HG03521 (cell line): ENCODE results near the gene ACSS1.

Experiments
- ATAC-seq: cut with Tn5 transposase; IDR thresholded peaks from one replicate; pipeline ENCODE4 v1.9.1; 2021; ENCODE audit warnings: mild to moderate bottlenecking, moderate library complexity; ENCODE audit not compliant: unreplicated experiment

The ACSS1 gene

GRCh38 chr20:25033265-25033923 lies 24.5 kb downstream of the ACSS1 start:
- ATAC-seq: no peak

GRCh38 chr20:25032478-25033264 lies 25.3 kb downstream of the ACSS1 start:
- ATAC-seq: no peak

DNA sequence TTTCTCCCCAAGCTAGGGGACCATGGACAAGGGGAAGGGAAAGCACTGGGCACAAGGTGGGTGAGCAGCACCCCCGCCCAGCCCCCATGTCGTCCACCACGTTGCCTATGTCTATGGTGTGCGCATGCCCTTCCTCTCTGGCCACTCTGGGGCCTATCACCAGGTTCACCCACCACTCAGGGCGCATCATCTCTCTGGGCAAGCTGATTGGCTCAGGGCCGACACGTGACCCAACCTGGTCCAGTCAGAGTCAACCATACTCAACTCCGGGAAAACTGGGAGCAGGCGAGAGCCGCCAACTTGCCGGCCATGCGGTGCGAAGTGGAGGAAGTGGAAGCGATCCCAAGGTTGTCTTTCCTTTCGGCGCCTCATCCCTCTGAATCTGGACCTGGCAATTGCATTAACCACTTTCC lies 25.9 kb downstream of the ACSS1 start:
- ATAC-seq: no peak

DNA sequence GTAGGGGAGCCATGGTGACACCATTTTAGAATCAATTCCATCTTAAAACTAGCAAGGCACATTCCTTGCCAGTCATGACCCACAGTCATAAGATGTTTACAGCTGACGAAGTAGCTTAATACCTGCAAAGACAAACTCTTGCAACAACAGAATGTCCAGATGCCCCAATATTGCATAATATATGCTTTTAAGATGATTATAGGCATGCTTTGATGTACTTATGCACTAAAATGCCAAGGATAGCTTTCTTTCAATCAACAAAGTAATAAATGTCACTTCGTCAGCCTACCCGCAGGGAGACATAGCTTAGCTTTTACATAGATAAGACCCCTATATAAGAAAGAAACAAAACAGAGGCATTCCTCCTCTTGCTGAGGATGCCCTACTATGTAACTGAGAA lies 26.7 kb downstream of the ACSS1 start:
- ATAC-seq: no peak

- no peak for ATAC-seq
These were observed 27.2 kb downstream of the ACSS1 start for GRCh38 chr20:25030649-25031207.

DNA sequence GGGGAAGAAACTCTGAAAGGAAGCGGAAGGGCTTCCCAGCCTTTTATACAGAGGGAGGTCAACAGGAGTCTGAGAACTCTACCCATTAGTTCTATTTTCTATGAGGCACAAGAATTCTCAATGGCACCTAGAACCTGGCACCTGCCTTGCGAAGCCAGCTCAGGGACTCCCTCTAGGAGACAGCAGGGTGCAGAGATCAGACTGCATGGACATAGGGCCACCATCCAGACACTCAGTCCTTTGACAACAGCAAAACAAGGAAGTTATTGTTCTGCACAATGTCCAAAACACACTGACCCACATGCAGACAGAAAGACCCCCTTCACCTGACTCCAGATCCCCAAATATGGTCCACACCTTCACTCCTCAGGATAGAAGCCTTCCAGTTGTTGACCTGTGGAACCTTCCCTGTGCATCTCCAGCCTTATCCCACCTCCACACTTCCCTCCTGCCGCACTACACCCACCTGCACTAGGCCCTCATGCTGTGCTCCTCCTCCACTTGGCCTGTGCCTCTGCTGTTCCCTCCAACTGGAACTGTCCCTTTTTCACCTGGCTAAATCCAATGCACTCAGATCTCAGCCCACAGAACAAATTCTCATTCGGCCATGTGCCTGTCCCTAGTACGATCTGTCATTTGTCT lies 27.8 kb downstream of the ACSS1 start:
- no peak for ATAC-seq

GRCh38 chr20:25025986-25026605 lies 31.8 kb downstream of the ACSS1 start:
- ATAC-seq: no peak

- ATAC-seq: no peak
These were observed 32.7 kb downstream of the ACSS1 start for GRCh38 chr20:25025091-25025861.

DNA sequence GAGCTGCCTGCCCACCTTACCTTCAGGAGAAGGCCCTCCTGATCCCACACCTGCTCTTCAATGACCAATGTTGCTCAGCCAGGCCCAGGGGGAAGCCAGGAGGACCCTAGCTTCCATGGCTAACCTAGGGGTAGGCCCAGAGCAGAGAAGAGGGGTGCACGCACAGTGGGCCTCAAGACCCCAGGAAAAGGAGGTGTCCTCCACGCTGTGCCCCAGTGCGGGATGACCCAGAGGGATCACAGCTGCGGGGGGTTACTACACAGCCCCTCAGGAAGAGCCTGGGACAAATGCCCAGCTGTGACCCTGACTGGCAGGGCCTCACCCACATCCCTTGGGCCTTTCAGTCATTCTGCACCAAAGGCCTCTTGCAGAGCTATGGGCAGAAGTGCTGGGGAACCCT lies 33.8 kb downstream of the ACSS1 start:
- no peak for ATAC-seq

DNA sequence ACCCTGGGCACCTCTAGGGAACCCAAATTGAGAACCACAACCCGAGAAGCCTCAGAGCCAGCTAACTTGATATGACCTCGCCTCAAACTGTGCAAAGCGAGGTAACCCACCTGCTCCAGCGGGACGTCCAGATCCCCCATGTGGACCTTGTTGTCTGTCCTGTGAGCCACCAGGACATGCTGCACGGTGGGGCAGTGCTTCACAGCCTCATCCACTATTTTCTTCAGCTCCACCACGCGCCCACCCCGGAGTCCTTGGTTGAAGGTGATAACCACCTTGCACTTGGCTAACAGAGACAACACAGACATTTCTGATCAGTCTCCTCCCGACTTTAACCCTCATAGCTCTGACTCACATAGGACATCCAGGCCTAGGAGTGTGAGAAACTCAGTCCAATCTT lies 34.6 kb downstream of the ACSS1 start:
- ATAC-seq: no peak

- no peak for ATAC-seq
These were observed 35.3 kb downstream of the ACSS1 start for GRCh38 chr20:25022680-25023079.

- no peak for ATAC-seq
These were observed 36.6 kb downstream of the ACSS1 start for GRCh38 chr20:25021336-25021735.

DNA sequence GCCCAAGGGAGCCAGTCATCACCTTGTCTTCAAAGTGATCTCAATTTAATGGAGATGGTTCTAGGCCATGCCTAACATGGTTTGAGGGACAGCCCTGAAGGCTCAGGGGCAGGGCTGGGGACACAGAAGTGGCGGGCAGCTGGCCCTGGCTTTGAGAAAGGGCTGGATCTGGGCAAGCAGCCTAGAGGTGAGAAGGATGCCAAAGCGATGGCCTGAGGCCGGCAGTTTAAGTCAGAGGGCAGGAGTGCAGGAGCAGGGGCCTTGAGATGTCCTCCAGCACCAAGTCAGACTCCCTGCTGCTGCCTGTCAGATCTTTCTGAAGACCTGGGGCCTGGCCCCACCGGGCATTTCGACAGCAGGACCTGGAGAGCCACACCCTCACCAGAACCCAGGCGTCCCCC lies 37.0 kb downstream of the ACSS1 start:
- no peak for ATAC-seq

GRCh38 chr20:25020345-25020744 lies 37.6 kb downstream of the ACSS1 start:
- ATAC-seq: no peak

DNA sequence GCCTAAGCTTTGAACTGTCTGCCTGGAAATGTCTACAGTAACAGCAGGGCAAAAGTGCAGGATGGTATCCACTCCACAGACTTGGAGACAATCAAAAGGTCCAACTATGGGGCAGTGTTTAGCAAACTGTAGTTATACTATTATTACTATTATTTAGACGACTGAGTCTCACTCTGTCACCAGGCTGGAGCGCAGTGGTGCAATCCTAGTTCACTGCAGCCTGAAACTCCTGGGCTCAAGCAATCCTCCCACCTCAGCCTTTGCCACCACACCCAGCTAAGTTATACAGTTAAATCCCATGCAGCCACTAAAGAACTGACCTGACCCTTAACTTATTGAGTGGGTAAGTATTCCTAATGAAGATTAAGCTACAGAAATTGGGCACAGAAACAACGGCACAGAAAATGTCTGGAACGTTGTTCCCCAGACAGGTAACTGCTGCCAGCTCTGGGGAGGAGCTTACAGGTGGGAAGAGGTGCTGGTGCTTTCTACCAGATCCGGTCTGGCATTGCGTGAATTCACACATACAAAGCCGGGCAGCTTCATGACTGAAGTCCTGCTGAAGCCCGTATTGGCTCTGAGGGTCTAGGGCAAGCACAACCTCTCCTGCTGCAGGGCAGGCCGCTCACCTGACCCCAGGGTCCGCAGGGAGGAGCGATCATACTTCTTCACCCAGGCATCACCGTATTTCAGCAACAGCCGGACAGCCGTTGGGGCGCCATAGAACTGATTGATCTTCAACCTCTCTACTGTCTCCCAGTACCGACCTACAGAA lies 38.4 kb downstream of the ACSS1 start:
- ATAC-seq: no peak

- no peak for ATAC-seq
These were observed 39.1 kb downstream of the ACSS1 start for GRCh38 chr20:25018841-25019240.

DNA sequence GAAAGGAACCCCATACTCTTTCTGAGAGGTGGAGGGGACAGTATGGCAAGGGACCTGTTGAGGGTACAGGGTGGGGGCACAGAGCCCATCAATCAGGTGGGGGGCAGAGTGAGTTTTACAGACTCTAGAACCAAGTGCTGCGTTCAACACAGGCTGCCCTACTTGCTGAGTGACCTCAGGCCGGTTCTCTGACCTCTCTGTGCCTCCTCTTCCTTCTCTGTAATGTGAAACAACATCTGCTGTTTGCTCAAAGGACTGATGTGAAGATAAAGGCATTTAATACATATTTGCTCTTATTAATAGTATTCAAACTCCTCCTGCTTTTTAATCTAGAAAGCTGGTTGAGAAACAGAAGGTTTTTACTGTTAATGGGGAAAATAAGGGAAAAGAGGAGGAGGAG lies 39.5 kb downstream of the ACSS1 start:
- ATAC-seq: no peak

- ATAC-seq: no peak
These were observed 40.6 kb downstream of the ACSS1 start for GRCh38 chr20:25017257-25017803.

- ATAC-seq: no peak
These were observed 41.5 kb downstream of the ACSS1 start for GRCh38 chr20:25016471-25016870.

DNA sequence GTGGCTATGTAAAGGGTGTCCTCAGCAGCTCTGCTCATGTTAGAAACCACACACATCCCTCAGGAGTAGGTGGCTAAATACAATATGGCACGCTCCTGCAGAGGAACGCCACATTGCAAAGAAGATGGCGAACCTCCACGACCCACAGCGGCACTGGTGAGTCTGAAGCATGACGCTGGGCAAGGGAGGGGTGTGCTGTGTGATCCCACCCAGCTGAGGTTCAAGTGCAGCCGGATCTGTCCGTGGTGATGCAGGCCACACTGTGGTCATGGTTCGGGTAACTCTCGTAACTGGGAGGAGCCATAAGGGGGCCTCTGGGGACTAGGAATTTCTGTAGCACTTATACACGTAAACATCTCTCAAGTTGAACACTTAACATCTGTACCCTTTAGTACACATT lies 42.0 kb downstream of the ACSS1 start:
- no peak for ATAC-seq
